GM23248 (cell line): ENCODE results near the gene PEX3. TPM values are rescaled to one million over a fixed set of nuclear protein-coding genes. Genes with fewer than 3 reads are reported as not detected.

Source experiments
- DNase-seq: peaks from one replicate; pipeline ENCODE4 v3.0.0-alpha.2; 2015
- H2AFZ ChIP-seq: fragments of 200-600 bp; sonication (generic); 2 replicates; pipeline ENCODE4 v1.6.1; 2016; ENCODE audit warnings: antibody characterized with exemption
- H3F3A ChIP-seq: fragments of 200-600 bp; sonication (generic); 2 replicates; pipeline ENCODE4 v1.6.1; 2016; ENCODE audit warnings: mild to moderate bottlenecking, antibody characterized with exemption, mixed run types; ENCODE audit not compliant: insufficient read depth
- H3K27ac ChIP-seq: fragments of 200-600 bp; sonication (generic); 2 replicates; pipeline ENCODE4 v1.5.1; 2016; ENCODE audit warnings: mild to moderate bottlenecking
- H3K27me3 ChIP-seq: fragments of 200-600 bp; sonication (generic); replicated peaks from 2 replicates; pipeline ENCODE4 v1.6.1; 2016; ENCODE audit warnings: mild to moderate bottlenecking; ENCODE audit not compliant: insufficient read depth
- H3K36me3 ChIP-seq: fragments of 200-600 bp; sonication (generic); 2 replicates; pipeline ENCODE4 v1.6.1; 2016; ENCODE audit warnings: low read depth, mild to moderate bottlenecking
- H3K4me1 ChIP-seq: fragments of 200-600 bp; sonication (generic); 2 replicates; pipeline ENCODE4 v1.6.1; 2016; ENCODE audit warnings: mild to moderate bottlenecking; ENCODE audit not compliant: insufficient read depth
- H3K4me2 ChIP-seq: fragments of 200-600 bp; sonication (generic); one replicate; pipeline ENCODE4 v1.6.1; 2016; ENCODE audit warnings: mild to moderate bottlenecking; ENCODE audit not compliant: unreplicated experiment
- H3K4me3 ChIP-seq: fragments of 200-600 bp; sonication (generic); 2 replicates; pipeline ENCODE4 v1.5.1; 2016; ENCODE audit warnings: mild to moderate bottlenecking
- H3K79me2 ChIP-seq: fragments of 200-600 bp; sonication (generic); 2 replicates; pipeline ENCODE4 v1.6.1; 2016; ENCODE audit warnings: mild to moderate bottlenecking; ENCODE audit not compliant: insufficient read depth
- H3K9ac ChIP-seq: fragments of 200-600 bp; sonication (generic); 2 replicates; pipeline ENCODE4 v1.6.1; 2016; ENCODE audit warnings: mild to moderate bottlenecking
- H3K9me2 ChIP-seq: fragments of 200-600 bp; sonication (generic); 2 replicates; pipeline ENCODE4 v1.6.1; 2016; ENCODE audit warnings: mixed run types, mild to moderate bottlenecking, moderate library complexity; ENCODE audit not compliant: insufficient read depth
- H3K9me3 ChIP-seq: fragments of 200-600 bp; sonication (generic); one replicate; pipeline ENCODE4 v1.6.1; 2017; ENCODE audit warnings: low read depth
- H4K20me1 ChIP-seq: fragments of 200-600 bp; sonication (generic); 2 replicates; pipeline ENCODE4 v1.6.0; 2016; ENCODE audit not compliant: insufficient read depth
- EZH2 ChIP-seq: fragments of 200-600 bp; sonication (generic); IDR thresholded peaks from 2 replicates; pipeline ENCODE4 v1.6.1; 2018; ENCODE audit warnings: antibody characterized with exemption, mild to moderate bottlenecking; ENCODE audit not compliant: insufficient read depth, poor library complexity, severe bottlenecking
- EZH2phosphoT487 ChIP-seq: fragments of 200-600 bp; sonication (generic); IDR thresholded peaks from 2 replicates; pipeline ENCODE4 v1.6.1; 2018; ENCODE audit warnings: antibody characterized with exemption, moderate library complexity, mild to moderate bottlenecking, low read depth; ENCODE audit not compliant: insufficient read depth
- WGBS, 2 experiments: methylation state at CpG; one replicate each; pipeline ENCODE4 v1.1.6; 2015 to 2017; ENCODE audit warnings: low lambda C conversion rate in 2 of 2, low coverage in 1 of 2; ENCODE audit errors: missing lambda C conversion rate in 2 of 2; 5-methylcytosine and 5-hydroxymethylcytosine counted together
- in situ Hi-C: fragments of 300-500 bp; cut with MboI; formaldehyde crosslinking; loops from 2 replicates; pipeline ENCODE4 v1.15.0; 2020
- polyA plus RNA-seq: library from polyadenylated mRNA; unstranded; fragments of >200 nt; fragmentation: Nextera tagmentation; extraction: Ambion mirVana; gene quantifications from 2 replicates; pipeline ENCODE4 v1.2.1, GENCODE V29; 2016
- total RNA-seq: library from RNA; depleted of rRNA; stranded (reverse); fragments of >200 nt; shearing (Covaris generic); gene quantifications from 2 replicates; pipeline ENCODE4 v1.2.3, GENCODE V29; 2014

PEX3 gene
- total and polyA plus RNA-seq, 2 experiments from 2014 or later, result 20.1 to 35.0 TPM

GRCh38 chr6:143410859-143411270 is 39.7 kb upstream of the PEX3 start:
- in situ Hi-C loops, result loop anchor here (10.0 kb wide), 2 partner anchors 726 to 846 kb away; no protein-coding TSS in a partner anchor
- peak; percentile 65; the same call in 1 of the 2 replicates for TF ChIP-seq EZH2phosphoT487
- no peak for TF ChIP-seq EZH2
- Histone ChIP-seq H3K9ac (no peak overlapping the region), H3K4me3 (no peak overlapping the region), H3K9me2 (no peaks in the 10 kb centered on the region), H3K9me3 (no peaks in the 10 kb centered on the region), H2AFZ (no peak overlapping the region), H3K27ac (no peak overlapping the region; the same call in 1 of the 2 replicates), H4K20me1 (no peaks in the 10 kb centered on the region), H3K4me2 (peak overlapping the region; percentile 16), H3K4me1 (peaks cover 17% of the 10 kb centered on the region), H3F3A (peaks cover 21% of the 10 kb centered on the region), H3K36me3 (no peaks in the 10 kb centered on the region), H3K27me3 (peaks cover 4% of the 10 kb centered on the region; the same call in 1 of the 2 replicates), H3K79me2 (no peaks in the 10 kb centered on the region)
- WGBS, 2 experiments, result 21 to 34% methylated on average over 1 of the region's 1 CpG
- DNase-seq, result peak; percentile 67

DNA sequence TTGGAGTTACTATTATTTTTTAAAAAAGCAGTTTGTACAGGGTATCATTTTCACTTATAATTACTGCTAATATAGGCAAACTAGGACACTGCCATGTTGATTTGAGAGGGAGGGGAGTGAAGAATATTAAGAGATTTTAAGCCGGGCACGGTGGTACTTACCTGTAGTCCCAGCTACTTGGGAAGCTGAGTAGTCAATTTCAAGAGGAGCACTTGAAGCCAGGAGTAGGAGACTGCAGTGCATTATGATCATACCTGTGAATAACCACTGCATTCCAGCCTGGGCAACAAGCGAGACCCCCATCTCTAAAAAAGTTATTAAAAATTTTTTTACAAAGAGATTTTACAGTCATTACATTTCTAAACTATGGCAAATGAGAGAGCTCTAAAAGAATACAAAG is 35.8 kb upstream of the PEX3 start:
- Histone ChIP-seq H3K79me2 (no peaks in the 10 kb centered on the region), H3K9ac (no peak overlapping the region), H3K4me1 (peaks cover 12% of the 10 kb centered on the region), H3K27ac (no peak overlapping the region), H4K20me1 (no peaks in the 10 kb centered on the region), H3F3A (peaks cover 15% of the 10 kb centered on the region), H3K4me2 (no peak overlapping the region), H3K36me3 (no peaks in the 10 kb centered on the region), H3K9me3 (no peaks in the 10 kb centered on the region), H3K4me3 (no peak overlapping the region), H3K9me2 (no peaks in the 10 kb centered on the region), H2AFZ (no peak overlapping the region), H3K27me3 (peaks cover 4% of the 10 kb centered on the region; the same call in 1 of the 2 replicates)
- 95 to 97% methylated on average over 3 of the region's 3 CpGs for WGBS, 2 experiments
- TF ChIP-seq EZH2phosphoT487, result no peak
- TF ChIP-seq EZH2, result no peak
- DNase-seq, result no peak
- in situ Hi-C loops, result loop anchor here (10.0 kb wide), 2 partner anchors 730 to 850 kb away; no protein-coding TSS in a partner anchor

DNA sequence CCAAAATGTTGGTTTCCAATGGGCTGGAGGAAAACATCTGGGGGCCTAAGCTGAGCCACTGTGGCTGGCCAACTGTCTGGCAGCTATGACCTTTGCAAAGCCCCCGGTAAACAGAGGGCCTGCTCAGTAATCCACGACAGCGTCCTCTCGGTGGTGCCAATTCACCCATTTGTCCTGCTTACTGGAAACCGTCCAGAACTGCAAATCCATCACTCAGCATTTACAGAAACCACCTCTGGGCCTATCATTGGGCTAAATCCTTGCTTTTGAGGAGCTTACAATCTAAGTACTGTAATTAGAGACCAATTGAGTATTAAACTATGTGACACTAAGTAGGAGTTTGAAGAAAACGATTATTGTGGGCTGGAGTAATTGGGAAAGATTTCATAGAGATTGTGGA is 31.1 kb upstream of the PEX3 start:
- H3F3A ChIP-seq, result no peaks in the 10 kb centered on the region
- no peak overlapping the region for H3K27ac ChIP-seq
- H3K4me3 ChIP-seq, result no peak overlapping the region
- no peaks in the 10 kb centered on the region for H3K9me2 ChIP-seq
- H3K9ac ChIP-seq, result no peak overlapping the region
- H3K4me2 ChIP-seq, result no peak overlapping the region
- 94 to 97% methylated on average over 6 of the region's 6 CpGs for WGBS, 2 experiments
- H2AFZ ChIP-seq, result no peak overlapping the region
- H4K20me1 ChIP-seq, result no peaks in the 10 kb centered on the region
- H3K4me1 ChIP-seq, result no peaks in the 10 kb centered on the region
- no peaks in the 10 kb centered on the region for H3K27me3 ChIP-seq
- no peaks in the 10 kb centered on the region for H3K79me2 ChIP-seq
- DNase-seq, result no peak
- no peaks in the 10 kb centered on the region for H3K36me3 ChIP-seq
- H3K9me3 ChIP-seq, result no peaks in the 10 kb centered on the region
- in situ Hi-C loops, result loop anchor here (10.0 kb wide), 2 partner anchors 735 to 855 kb away; no protein-coding TSS in a partner anchor
- TF ChIP-seq EZH2 (no peak), EZH2phosphoT487 (no peak)

DNA sequence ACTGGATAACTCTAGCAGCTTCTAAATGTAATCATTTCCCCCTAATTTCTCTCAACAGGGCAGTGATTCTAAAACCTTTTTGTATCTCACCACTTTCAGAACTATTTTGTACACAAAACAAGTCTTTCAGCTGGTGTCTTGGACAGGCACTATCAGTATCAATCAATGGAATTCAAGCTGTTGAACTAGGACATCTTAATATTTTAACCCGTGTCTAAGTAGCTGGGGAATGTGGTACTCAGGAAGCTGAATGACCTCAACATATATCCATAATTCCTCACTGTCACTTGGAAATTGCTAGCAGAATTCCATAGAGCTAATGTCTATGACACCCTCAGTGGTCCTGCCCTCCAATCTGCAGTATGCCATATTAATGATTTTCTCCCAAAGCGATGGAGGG is 24.6 kb upstream of the PEX3 start:
- no peak for DNase-seq

More for the DNA sequence above, 24.6 kb upstream of the PEX3 start:
- Histone ChIP-seq H3K4me1 (peaks cover 13% of the 10 kb centered on the region), H3K27me3 (no peaks in the 10 kb centered on the region), H3K36me3 (no peaks in the 10 kb centered on the region), H3K4me3 (no peak overlapping the region), H3K4me2 (no peak overlapping the region), H3K9me2 (no peaks in the 10 kb centered on the region), H2AFZ (no peak overlapping the region), H4K20me1 (no peaks in the 10 kb centered on the region), H3K9me3 (no peaks in the 10 kb centered on the region), H3K9ac (no peak overlapping the region), H3F3A (peaks cover 11% of the 10 kb centered on the region; the same call in 1 of the 2 replicates), H3K27ac (no peak overlapping the region), H3K79me2 (no peaks in the 10 kb centered on the region)
- in situ Hi-C loops, result loop anchor here (25.0 kb wide), 1 partner anchor 939 kb away; no protein-coding TSS in a partner anchor
- WGBS, 2 experiments, result 88 to 92% methylated on average over 2 of the region's 2 CpGs
- TF ChIP-seq EZH2 (no peak), EZH2phosphoT487 (no peak)
